Measurements from ENCODE around the gene ULBP1. TPM values are rescaled to one million over a fixed set of nuclear protein-coding genes. Genes with fewer than 3 reads are reported as not detected.
"Not testable (repeated sequence)": the region's sequence is repeated elsewhere in the genome, so short reads cannot be mapped to it uniquely, and the experiment has no call there.

The ULBP1 gene
- polyA plus RNA-seq, 3 donors = 1.6 to 2.1 (median 1.9) TPM

DNA sequence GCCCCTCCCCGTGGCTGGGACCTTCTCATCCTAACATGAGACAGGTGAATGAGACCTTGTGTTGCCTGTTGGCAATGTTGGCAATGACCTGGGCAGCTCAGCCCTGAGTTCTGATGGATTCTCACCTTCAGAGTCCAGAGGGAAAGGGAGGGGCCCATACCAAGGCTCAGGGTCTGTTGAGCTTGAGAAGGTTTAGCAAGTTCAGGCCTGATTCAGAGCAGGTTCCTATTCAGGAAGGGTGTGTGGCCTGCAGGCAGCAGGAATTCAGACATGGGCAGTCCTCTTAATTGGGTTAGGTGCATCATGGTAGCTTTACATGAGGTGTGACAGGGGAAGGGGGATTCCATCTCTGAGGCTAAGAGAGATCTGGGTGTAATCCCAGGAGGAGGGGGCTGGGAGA lies 16.2 kb upstream of the ULBP1 start:
- DNase-seq (ENCODE audit: extremely low read depth in 1 of 11, low read depth in 9 of 11, low spot score in 4 of 11) = not testable (repeated sequence)

DNA sequence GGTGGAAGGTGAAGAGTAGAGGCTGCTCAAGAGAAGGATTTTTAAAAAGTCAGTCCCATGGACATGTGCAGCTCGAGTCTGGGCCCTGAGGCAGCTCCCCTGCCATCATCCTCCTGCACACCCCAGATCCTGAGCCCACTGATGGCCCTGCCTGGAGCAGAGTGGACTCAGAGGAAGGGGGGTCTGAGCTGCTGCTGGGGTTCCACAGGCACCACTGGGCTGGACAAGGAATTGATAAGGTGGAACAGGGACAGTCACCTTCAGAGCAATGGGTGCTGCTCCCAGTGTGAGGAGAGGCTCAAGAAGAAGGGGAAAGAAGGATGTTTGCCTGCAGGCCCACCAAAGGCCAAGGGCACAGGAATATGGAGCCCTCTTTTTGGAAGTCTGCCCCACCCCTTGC lies 15.7 kb upstream of the ULBP1 start:
- DNase-seq (ENCODE audit: extremely low read depth in 1 of 11, low read depth in 9 of 11, low spot score in 4 of 11) = no peak

DNA sequence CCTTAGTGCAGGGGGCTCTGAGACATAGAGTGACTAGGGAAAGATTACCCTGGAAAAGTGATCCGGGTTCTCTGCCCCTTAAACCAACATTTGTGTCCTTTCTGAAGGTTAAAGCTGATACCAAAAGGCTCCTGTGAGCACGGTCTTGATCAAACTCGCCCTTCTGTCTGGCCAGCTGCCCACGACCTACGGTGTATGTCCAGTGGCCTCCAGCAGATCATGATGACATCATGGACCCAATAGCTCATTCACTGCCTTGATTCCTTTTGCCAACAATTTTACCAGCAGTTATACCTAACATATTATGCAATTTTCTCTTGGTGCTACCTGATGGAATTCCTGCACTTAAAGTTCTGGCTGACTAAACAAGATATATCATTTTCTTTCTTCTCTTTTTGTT lies 15.1 kb upstream of the ULBP1 start:
- DNase-seq (ENCODE audit: extremely low read depth in 1 of 11, low read depth in 9 of 11, low spot score in 4 of 11) = no peak

DNA sequence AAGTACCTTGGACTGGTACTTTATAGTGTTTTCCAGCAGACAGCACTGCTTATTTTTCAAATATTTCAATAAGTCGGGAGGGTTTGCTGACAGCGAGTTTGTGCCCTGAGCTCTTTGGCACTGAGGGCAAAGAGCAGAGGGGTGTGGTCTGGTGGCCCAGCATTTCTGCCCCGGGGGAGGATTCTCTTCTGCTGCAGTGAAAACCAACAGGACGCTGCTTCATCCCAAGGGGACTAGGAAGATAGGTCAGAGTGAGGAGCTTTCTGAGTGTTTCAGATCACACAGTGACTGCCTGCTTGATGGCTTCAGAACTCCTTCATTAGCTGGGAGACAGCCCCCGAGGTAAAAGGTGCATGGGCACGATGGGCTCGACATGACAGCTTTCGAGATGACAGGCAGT lies 13.3 kb upstream of the ULBP1 start:
- no peak for DNase-seq (ENCODE audit: extremely low read depth in 1 of 11, low read depth in 9 of 11, low spot score in 4 of 11)

DNA sequence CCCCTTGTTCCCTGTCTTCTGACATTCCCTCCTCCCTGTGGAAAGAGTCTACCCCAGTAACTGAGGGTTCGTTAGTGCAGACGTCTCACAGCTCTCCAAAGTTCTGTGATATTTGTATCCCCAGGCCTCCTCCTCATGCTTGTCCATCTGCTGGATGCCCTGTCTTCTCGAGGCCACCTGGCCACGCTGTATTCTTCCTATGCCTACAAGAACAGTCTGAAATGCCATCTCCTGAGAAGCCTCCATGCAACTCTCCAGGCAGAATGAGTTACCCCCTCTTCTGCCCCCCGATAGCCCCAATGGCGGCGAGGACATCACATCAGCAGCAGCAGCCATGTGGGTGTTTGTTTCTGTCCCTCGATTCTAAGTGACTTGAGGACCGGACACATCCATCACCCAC lies 12.6 kb upstream of the ULBP1 start:
- DNase-seq (ENCODE audit: extremely low read depth in 1 of 11, low read depth in 9 of 11, low spot score in 4 of 11) = no peak

DNA sequence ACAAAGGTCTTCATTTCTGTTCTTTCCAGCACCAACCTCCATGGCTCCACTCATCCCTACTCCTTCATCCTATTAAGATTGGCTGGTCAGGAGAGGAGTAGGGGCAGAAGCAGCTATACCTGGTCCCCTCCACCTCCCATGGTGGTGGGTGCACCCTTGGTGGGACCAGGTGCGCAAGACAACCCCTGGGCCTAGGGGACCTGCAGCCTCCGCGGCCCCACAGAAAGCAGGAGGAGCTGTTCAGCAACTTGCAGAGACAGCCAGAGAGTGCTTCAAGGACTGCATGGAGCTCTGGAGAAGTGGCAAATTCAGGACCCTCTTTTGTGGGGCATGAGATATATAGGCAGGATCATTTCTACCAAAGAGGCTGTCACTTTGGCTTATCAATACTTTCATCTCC lies 12.1 kb upstream of the ULBP1 start:
- no peak for DNase-seq (ENCODE audit: extremely low read depth in 1 of 11, low read depth in 9 of 11, low spot score in 4 of 11)

DNA sequence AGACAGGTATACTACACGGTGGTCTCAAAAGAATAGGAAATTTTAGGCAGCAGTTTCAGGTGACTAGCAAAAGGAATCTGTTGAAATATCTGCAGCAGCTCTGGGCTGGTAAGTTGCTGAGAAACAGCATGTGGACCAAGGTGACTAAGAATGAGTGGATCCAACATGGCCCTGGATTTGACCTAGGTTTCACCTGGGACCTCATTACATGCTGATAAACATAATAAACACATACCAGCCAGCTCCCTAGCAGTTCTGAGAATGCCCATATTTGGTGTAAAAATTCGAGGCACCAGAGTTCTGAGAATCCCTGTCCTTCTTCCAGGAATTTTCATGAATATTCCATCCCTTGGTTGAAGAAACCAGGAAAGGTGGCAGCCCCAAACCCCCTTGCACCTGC lies 10.4 kb upstream of the ULBP1 start:
- not testable (repeated sequence) for DNase-seq (ENCODE audit: extremely low read depth in 1 of 11, low read depth in 9 of 11, low spot score in 4 of 11)

DNA sequence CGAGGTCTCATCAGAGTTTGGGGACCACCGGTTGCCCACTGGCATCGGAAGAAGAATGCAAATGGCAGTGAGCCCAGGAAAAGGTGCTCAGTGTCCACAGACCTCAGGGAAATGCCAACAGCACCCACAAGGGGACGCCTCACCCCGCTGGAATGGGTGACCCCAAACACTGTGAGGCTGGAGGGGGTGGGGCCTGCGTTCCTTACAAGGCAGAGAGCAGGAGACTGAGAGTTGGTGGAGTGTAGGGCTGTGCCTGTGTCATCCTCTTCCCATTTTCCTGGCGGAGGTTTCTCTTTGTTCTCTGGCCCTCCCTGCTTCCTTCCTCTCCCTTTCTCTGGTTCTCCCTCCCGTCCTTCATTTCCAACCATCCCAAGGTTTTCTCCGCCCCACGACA lies 9.8 kb upstream of the ULBP1 start:
- DNase-seq (ENCODE audit: extremely low read depth in 1 of 11, low read depth in 9 of 11, low spot score in 4 of 11) = not testable (repeated sequence)

DNA sequence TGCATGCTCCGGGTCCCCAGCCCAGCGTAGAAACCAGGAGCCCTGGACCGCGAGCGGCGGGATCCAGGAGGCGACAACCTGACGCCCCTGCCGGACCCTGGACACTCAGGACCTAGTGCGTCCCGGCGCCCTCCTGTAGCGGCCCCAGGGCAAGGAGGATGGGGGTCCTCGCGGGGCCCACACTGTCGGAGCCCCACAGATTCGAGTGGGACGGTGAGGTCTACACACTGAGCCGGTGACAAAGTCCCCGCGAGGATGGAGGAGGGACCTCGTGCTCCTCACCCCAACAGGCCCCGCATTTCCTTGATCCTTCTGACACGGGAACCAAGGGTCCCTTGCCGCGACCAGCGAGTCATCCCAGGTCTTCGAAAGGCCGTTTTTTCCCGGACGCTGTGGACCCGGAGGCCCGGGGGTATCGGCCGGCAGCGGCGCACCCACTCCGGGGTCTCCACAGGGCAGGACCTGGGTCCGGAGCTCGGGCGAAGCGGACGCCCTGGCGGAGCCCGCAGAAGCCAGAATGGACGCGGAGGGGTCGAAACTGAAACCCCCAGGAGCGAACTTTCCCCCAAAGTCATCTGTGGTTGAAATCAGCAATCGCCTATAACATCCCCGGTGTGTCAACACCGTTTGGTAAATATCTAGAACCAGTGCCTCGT lies 9.3 kb upstream of the ULBP1 start:
- not testable (repeated sequence) for DNase-seq (ENCODE audit: extremely low read depth in 1 of 11, low read depth in 9 of 11, low spot score in 4 of 11)

DNA sequence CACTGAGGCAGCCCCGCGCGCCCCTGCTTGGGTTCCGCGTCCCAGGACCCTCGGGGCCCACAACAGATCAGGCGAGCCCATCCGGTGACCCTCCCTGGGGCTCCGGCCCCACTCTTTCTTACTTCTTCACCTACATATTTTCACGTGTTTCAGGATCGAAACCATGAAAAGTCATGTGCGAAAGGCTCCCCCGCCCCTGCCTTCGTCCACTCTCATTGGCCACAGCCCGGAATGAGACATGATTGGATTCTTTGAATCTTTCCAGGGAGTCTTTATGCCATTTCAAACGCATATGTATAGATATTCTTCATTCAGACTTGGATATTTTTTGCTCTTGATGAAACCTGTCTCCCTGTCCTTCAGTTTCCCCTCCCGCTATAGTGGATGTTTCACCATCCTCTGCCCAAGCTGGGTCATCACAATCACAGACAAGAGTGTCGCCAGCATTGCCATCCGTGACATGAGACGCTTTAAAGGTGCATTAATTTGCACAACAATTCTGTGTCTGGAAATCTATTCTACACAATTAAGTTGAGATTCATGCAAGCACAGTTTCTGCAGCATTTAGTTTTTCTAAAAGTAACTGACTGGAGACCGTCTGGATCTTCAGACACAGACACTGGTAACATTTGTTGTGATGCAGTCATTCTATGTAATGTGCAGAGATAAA lies 8.6 kb upstream of the ULBP1 start:
- not testable (repeated sequence) for DNase-seq (ENCODE audit: extremely low read depth in 1 of 11, low read depth in 9 of 11, low spot score in 4 of 11)

DNA sequence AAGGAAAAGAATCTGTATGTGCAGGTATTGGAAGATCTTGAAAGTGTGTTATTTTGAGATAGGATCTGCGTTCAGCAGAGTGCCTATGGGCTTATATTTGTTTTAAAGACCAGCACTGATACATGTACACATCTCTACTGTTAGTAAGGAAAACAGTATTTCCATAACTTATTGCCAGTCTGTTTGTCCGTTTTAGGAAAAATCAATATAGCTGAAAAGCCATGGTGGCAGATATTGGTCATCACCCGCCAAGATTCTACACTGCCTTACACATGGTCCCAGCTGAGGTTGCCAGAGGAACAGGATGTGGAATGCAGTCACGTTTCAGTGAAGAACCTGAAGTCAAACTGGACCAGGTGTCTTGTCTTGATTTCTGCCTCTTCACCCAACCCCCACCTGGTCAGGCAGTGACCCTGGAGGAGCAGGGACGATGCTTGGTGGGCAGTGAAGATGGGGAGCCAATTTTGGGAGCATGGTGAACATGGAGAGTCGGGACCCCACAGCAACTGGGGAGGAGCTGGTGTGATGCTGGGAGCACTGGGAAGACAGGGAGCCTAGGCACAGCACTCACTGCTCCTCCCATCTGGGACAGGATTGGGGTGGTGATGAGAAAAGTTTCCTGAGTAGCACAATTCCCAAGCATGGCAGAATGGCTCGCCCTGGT lies 8.0 kb upstream of the ULBP1 start:
- not testable (repeated sequence) for DNase-seq (ENCODE audit: extremely low read depth in 1 of 11, low read depth in 9 of 11, low spot score in 4 of 11)

DNA sequence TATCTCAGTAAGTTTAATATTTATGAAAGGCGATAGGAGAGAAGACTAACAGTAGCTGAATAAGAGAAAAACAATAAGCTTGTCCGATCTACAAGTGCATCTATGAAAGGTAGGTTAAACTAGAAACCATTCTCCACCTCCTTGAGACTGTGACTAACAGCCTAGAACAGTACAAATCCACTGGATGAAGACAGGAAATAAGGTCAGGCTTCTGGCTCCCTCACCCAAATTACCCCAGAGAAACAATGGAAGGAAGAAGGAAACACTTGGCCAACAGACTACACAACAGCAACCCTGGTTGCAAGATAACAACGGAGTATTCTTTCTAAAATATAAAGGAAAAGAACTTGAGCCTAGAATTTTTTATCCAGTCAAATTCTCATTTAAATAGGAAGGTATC lies 5.6 kb upstream of the ULBP1 start:
- not testable (repeated sequence) for DNase-seq (ENCODE audit: extremely low read depth in 1 of 11, low read depth in 9 of 11, low spot score in 4 of 11)

DNA sequence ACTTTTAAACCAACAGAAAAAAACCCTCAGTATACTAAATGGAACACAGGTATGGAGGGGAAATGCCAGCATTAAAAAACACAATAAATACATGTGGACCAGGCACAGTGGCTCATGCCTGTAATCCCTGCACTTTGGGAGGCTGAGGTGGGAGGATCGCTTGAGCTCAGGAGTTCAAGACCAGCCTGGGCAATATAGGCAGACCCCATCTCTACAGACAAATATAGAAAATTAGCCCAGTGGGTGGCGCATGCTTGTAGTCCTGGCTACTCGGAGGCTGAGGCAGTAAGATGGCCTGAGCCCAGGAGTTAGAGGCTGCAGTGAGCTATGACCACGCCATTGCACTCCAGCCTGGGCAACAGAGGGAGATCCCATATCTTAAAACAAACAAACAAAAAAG lies 3.9 kb upstream of the ULBP1 start:
- DNase-seq (ENCODE audit: extremely low read depth in 1 of 11, low read depth in 9 of 11, low spot score in 4 of 11) = not testable (repeated sequence)

DNA sequence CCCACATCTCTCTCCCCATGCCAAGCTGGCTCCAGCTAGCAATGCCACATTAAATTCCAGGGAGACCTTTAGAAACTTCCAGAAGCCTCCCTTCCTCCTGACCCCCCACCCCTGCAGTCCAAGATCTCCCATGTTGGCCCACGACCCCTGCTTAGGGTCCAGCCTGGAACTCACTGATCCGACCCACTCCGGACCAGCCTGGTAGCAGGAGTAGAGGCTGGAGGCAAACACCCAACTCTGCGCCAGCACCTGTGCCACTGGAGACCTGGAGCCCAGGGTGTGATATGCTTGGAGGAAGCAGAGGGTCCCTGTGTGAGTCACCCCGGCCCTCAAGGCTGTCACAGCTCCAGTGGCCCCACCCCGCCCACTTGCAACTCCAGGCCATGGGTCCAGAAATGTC lies 3.3 kb upstream of the ULBP1 start:
- DNase-seq (ENCODE audit: extremely low read depth in 1 of 11, low read depth in 9 of 11, low spot score in 4 of 11) = no peak

DNA sequence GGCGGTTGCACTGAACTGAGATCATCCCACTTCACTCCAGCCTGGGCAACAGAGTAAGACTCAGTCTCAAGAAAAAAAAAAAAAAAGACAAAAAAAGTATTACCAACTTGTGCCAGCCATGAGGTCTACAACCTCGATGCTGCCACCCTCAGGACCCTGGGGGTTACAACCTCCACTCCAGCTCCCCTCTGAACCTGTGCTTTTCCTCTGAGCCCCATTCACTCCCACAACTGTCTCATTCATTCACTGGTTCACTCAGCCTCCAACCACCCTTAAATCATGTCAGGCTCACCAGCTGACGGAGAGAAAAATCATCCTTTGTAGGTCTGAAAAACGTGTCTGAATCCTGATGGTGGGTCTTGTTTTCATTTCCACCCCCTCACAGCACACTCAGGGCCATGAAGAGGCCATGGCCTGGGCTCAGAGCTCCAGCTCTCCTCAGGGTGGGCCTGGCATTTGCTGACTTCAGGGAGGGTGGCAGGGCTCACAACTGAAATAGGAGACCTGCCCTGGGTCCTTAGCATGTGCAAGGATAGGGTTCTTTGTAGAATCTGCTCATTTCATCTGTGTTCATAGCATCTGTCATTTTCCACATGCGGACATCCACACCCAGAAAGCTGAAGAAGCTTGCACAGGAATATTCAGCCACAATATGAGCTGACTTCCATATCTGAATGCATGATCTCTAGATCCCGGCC lies 1.9 kb upstream of the ULBP1 start:
- no peak for DNase-seq (ENCODE audit: extremely low read depth in 1 of 11, low read depth in 9 of 11, low spot score in 4 of 11)

DNA sequence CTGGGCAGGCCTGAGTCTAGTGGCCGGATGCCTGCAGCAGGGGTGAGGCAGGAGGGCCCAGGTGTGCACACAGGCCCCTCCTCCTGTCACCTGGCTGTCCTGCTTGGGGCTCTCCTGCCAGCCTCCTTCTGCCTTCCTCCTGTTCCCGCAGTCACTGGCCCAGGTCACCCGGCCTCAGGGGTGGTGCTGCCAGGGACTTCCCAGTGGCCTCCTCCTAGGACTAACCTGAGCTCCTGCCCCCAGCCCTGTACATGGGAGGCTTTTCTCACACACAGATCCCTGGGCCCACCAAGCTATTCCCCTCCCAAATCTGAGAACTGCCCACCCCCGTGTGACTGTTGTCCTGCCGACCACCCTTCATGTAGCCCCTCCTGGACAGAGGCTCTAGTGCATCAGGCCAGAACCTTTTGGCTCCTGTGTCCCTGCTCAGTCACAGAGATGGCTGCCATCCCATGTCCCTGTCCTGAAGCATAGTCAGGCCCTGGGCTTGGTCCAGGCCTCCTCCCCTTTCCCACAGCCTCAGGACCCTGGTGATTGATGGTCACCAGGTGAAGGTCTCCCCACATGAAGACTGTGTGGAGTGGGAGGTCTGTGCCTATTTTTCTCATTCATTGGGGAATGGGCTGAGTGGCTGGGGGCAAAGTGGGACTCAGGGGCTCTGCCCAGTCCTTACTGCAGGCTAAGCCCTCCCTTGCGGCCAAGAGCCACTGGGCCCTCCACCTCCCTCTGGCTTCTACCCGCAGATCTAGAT lies 1.1 kb upstream of the ULBP1 start:
- DNase-seq (ENCODE audit: extremely low read depth in 1 of 11, low read depth in 9 of 11, low spot score in 4 of 11) = no peak

DNA sequence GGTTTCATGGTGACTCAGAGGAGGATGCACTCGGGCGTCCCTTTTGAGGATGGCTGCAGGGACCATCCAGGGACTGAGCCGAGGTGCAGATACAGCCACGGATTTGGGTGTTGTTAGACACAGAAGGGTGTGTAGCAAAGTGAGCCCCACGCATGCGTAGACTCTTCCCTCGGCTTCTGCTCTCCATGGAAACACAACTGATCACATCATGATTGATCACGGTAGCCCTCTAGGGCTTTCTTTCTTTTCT lies 606 bp upstream of the ULBP1 start:
- no peak for DNase-seq (ENCODE audit: extremely low read depth in 1 of 11, low read depth in 9 of 11, low spot score in 4 of 11)

DNA sequence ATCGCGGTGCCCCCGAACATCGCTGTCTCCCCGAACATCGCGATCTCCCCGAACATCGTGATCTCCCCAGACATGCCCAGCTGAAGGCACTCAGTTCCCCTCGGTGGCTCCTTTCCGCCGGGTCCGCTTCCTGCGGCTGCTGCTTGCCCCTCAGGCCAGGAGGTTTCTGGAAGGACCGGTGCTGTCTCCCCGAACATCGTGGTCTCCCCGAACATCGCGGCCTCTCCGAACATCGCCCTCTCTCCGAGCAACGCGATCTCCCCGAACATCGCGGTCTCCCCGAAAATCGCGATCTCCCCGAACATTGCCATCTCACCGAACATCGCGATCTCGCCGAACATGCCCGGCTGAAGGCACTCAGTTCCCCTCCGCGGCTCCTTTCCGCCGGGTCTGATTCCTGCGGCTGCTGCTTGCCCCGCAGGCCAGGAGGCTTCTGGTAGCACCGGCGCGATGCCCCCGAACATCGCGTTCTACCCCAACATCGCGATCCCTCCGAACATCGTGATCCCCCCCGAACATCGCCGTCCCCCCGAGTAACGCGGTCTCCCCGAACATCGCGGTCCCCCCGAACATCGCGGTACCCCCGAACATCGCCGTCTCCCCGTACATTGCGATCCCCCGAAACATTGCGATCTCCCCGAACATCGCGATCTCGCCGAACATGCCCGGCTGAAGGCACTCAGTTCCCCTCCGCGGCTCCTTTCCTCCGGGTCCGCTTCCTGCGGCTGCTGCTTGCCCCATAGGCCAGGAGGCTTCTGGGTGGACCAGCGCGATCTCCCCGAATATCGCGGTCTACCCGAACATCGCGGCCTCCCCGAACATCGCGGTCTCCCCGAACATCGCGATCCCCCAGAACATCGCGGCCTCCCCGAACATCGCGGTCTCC lies 808 bp downstream of the ULBP1 start:
- DNase-seq (ENCODE audit: extremely low read depth in 1 of 11, low read depth in 9 of 11, low spot score in 4 of 11) = no peak
